GM23338 (cell line): ENCODE measurements around the gene SEC22A. TPM values are rescaled to one million over a fixed set of nuclear protein-coding genes. Genes with fewer than 3 reads are reported as not detected.

ENCODE experiments used
- ATAC-seq: fragments of 200-7000 bp; cut with Tn5 transposase; 3 replicates; pipeline ENCODE4 v1.9.1; 2020
- DNase-seq: peaks from one replicate; pipeline ENCODE4 v3.0.0-alpha.2; 2015; ENCODE audit warnings: low spot score
- H2AFZ ChIP-seq: fragments of 200-600 bp; sonication (generic); 2 replicates; pipeline ENCODE4 v1.8.0; 2016; ENCODE audit warnings: antibody characterized with exemption, mild to moderate bottlenecking, moderate library complexity
- H3F3A ChIP-seq: fragments of 200-600 bp; sonication (generic); replicated peaks from 2 replicates; pipeline ENCODE4 v1.8.0; 2017; ENCODE audit warnings: antibody characterized with exemption, mixed run types, low read depth
- H3K27ac ChIP-seq: fragments of 200-600 bp; sonication (generic); 2 replicates; pipeline ENCODE4 v1.6.1; 2016; ENCODE audit warnings: low read depth
- H3K27me3 ChIP-seq: fragments of 200-600 bp; sonication (generic); 2 replicates; pipeline ENCODE4 v1.8.0; 2016; ENCODE audit warnings: mild to moderate bottlenecking, mixed run types, moderate library complexity; ENCODE audit not compliant: insufficient read depth
- H3K36me3 ChIP-seq: fragments of 200-600 bp; sonication (generic); 2 replicates; pipeline ENCODE4 v1.8.0; 2016; ENCODE audit warnings: mild to moderate bottlenecking; ENCODE audit not compliant: insufficient read depth
- H3K4me1 ChIP-seq: fragments of 200-600 bp; sonication (generic); 2 replicates; pipeline ENCODE4 v1.8.0; 2016; ENCODE audit warnings: mild to moderate bottlenecking, moderate library complexity; ENCODE audit not compliant: insufficient read depth
- H3K4me2 ChIP-seq: fragments of 200-600 bp; sonication (generic); 2 replicates; pipeline ENCODE4 v1.7.1; 2017; ENCODE audit warnings: mixed run types
- H3K4me3 ChIP-seq: fragments of 200-600 bp; sonication (generic); 2 replicates; pipeline ENCODE4 v1.6.1; 2016; ENCODE audit warnings: mixed run types
- H3K79me2 ChIP-seq: fragments of 200-600 bp; sonication (generic); replicated peaks from 2 replicates; pipeline ENCODE4 v1.8.0; 2017; ENCODE audit warnings: mild to moderate bottlenecking; ENCODE audit not compliant: insufficient read depth
- H3K9me2 ChIP-seq: fragments of 200-600 bp; sonication (generic); 2 replicates; pipeline ENCODE4 v1.8.0; 2017; ENCODE audit not compliant: insufficient read depth
- H4K20me1 ChIP-seq: fragments of 200-600 bp; sonication (generic); replicated peaks from 2 replicates; pipeline ENCODE4 v1.8.0; 2017; ENCODE audit warnings: mild to moderate bottlenecking; ENCODE audit not compliant: insufficient read depth
- H3K27ac Mint-ChIP-seq: 2 replicates; pipeline ENCODE4 v1.8.0; 2020; ENCODE audit warnings: inconsistent platforms, mild to moderate bottlenecking, moderate library complexity, mixed read lengths
- H3K27me3 Mint-ChIP-seq: 3 replicates; pipeline ENCODE4 v1.8.0; 2022; ENCODE audit warnings: low read depth, mild to moderate bottlenecking, moderate library complexity, mixed read lengths, inconsistent platforms; ENCODE audit not compliant: insufficient read depth, poor library complexity
- H3K36me3 Mint-ChIP-seq: 3 replicates; pipeline ENCODE4 v1.8.0; 2021; ENCODE audit warnings: low read depth, mild to moderate bottlenecking, inconsistent platforms, moderate library complexity, mixed read lengths
- H3K4me1 Mint-ChIP-seq: 3 replicates; pipeline ENCODE4 v1.8.0; 2020; ENCODE audit warnings: mild to moderate bottlenecking, inconsistent platforms, mixed read lengths
- H3K4me3 Mint-ChIP-seq: 3 replicates; pipeline ENCODE4 v1.8.0; 2021; ENCODE audit warnings: moderate library complexity, mild to moderate bottlenecking, inconsistent platforms, mixed read lengths
- H3K9me3 Mint-ChIP-seq: 3 replicates; pipeline ENCODE4 v1.8.0; 2020; ENCODE audit warnings: moderate library complexity, mild to moderate bottlenecking, inconsistent platforms, mixed read lengths
- CREB1 ChIP-seq: fragments of 250-450 bp; sonication (Bioruptor Pico); IDR thresholded peaks from 2 replicates; pipeline ENCODE4 v1.5.0; 2020; ENCODE audit warnings: low read depth, mild to moderate bottlenecking, moderate library complexity
- CTCF ChIP-seq, 2 experiments: fragments of 200-600 bp in 1 of 2; sonication (generic) in 1 of 2; conservative IDR thresholded peaks; 2 replicates each; pipeline versions ENCODE4 v1.5.1 to v1.6.1; 2016 to 2017; ENCODE audit warnings: antibody characterized with exemption in 2 of 2, low read depth in 2 of 2, mild to moderate bottlenecking in 2 of 2, moderate library complexity in 1 of 2
- ETS1 ChIP-seq: IDR thresholded peaks from 2 replicates; pipeline ENCODE4 v1.6.1; 2016; ENCODE audit warnings: antibody characterized with exemption
- EZH2phosphoT487 ChIP-seq: fragments of 200-600 bp; sonication (generic); IDR thresholded peaks from one replicate; pipeline ENCODE4 v1.8.1; 2018; ENCODE audit warnings: antibody characterized with exemption; ENCODE audit not compliant: unreplicated experiment
- JUNB ChIP-seq: IDR thresholded peaks from one replicate; pipeline ENCODE4 v1.6.1; 2016; ENCODE audit warnings: antibody characterized with exemption; ENCODE audit not compliant: unreplicated experiment
- NANOG ChIP-seq: IDR thresholded peaks from 2 replicates; pipeline ENCODE4 v1.6.1; 2016; ENCODE audit warnings: antibody characterized with exemption, borderline replicate concordance
- POLR2AphosphoS5 ChIP-seq: IDR thresholded peaks from 2 replicates; pipeline ENCODE4 v1.6.1; 2016; ENCODE audit warnings: antibody characterized with exemption, low read depth
- REST ChIP-seq: IDR thresholded peaks from one replicate; pipeline ENCODE4 v1.6.1; 2018; ENCODE audit warnings: antibody characterized with exemption; ENCODE audit not compliant: unreplicated experiment
- STAT1 ChIP-seq: IDR thresholded peaks from one replicate; pipeline ENCODE4 v1.6.1; 2016; ENCODE audit warnings: antibody characterized with exemption; ENCODE audit not compliant: unreplicated experiment
- ZNF114 ChIP-seq: fragments of 250-450 bp; sonication (Bioruptor Pico); IDR thresholded peaks from 2 replicates; pipeline ENCODE4 v1.5.0; 2020; ENCODE audit warnings: mild to moderate bottlenecking, moderate library complexity
- ZNF331 ChIP-seq: fragments of 250-450 bp; sonication (Bioruptor Pico); IDR thresholded peaks from 2 replicates; pipeline ENCODE4 v1.5.0; 2020; ENCODE audit warnings: low read depth, mild to moderate bottlenecking, moderate library complexity
- polyA plus RNA-seq: library from polyadenylated mRNA; unstranded; fragments of >200 nt; fragmentation: Nextera tagmentation; extraction: Ambion mirVana; gene quantifications from 2 replicates; pipeline ENCODE4 v1.2.1, GENCODE V29; 2016
- total RNA-seq: library from RNA; depleted of rRNA; stranded (reverse); fragments of >200 nt; shearing (Covaris generic); gene quantifications from 2 replicates; pipeline ENCODE4 v1.2.3, GENCODE V29; 2014

Gene SEC22A
- total and polyA plus RNA-seq, 2 experiments from 2014 or later, result 11.2 to 24.1 TPM

- TF ChIP-seq CTCF (conservative IDR thresholded peaks at IDR 0.05; ENCODE audit: low read depth in 2 of 2) (no peak), ETS1 (no peak), ZNF331 (no peak), NANOG (no peak), REST (no peak)
Observed at GRCh38 chr3:123285931-123286307, 84.2 kb downstream of the SEC22A start (continued).

- Histone ChIP-seq H3K79me2 (no peaks in the 10 kb centered on the region), H3K4me3 (no peak overlapping the region), H3K27ac (no peak overlapping the region), H2AFZ (no peak overlapping the region), H3K4me2 (no peak overlapping the region), H3K36me3 (no peaks in the 10 kb centered on the region; the same call in 1 of the 2 replicates), H3K4me1 (no peaks in the 10 kb centered on the region), H3K9me2 (no peaks in the 10 kb centered on the region), H4K20me1 (no peaks in the 10 kb centered on the region; the same call in 1 of the 2 replicates), H3F3A (no peaks in the 10 kb centered on the region), H3K27me3 (no peaks in the 10 kb centered on the region)
- Mint-ChIP-seq H3K36me3 (peaks cover 31% of the 10 kb centered on the region), H3K27me3 (peaks cover 8% of the 10 kb centered on the region), H3K27ac (no peak overlapping the region), H3K9me3 (peaks cover 2% of the 10 kb centered on the region; the same call in 1 of the 3 replicates), H3K4me3 (no peak overlapping the region), H3K4me1 (no peaks in the 10 kb centered on the region; the same call in 2 of the 3 replicates)
- DNase-seq (peak; percentile 94), ATAC-seq (peak; percentile 96)
- TF ChIP-seq CREB1 (CRISPR knock-in tag) (0 out of 2 replicates have a peak, but pooled peaks have one; percentile 39), STAT1 (no peak), ETS1 (no peak), ZNF114 (no peak), NANOG (no peak), REST (peak; percentile 97), EZH2phosphoT487 (no peak), ZNF331 (no peak), CTCF (conservative IDR thresholded peaks at IDR 0.05; ENCODE audit: low read depth in 2 of 2) (peak; percentile 86 to 93), POLR2AphosphoS5 (no peak), JUNB (no peak)
Observed at GRCh38 chr3:123286308-123287023, 84.7 kb downstream of the SEC22A start.
